GM18868 (cell line): ENCODE measurements around the gene RIPOR1.
"Not testable (repeated sequence)": the region's sequence is repeated elsewhere in the genome, so short reads cannot be mapped to it uniquely, and the experiment has no call there.

Experiments
- ATAC-seq: cut with Tn5 transposase; IDR thresholded peaks from one replicate; pipeline ENCODE4 v1.9.1; 2021; ENCODE audit warnings: mild to moderate bottlenecking, moderate library complexity; ENCODE audit not compliant: unreplicated experiment

Gene RIPOR1

GRCh38 chr16:67528222-67528869 lies at the start of gene RIPOR1:
Gene RIPOR1, plus strand, starts transcription at chr16:67528829. Its CDS starts 9,618 bp downstream, at chr16:67538447.
- ATAC-seq, result no peak

GRCh38 chr16:67480833-67481560 lies 47.6 kb upstream of the RIPOR1 start, which contains the start of gene ATP6V0D1:
Gene ATP6V0D1, minus strand, starts transcription at chr16:67481157. Its CDS starts 71 bp downstream, at chr16:67481086.
- ATAC-seq, result peak; percentile 95

- ATAC-seq, result no peak
Measured at GRCh38 chr16:67481561-67482232, 46.9 kb upstream of the RIPOR1 start.

GRCh38 chr16:67482233-67482924 lies 46.2 kb upstream of the RIPOR1 start:
- ATAC-seq, result no peak

GRCh38 chr16:67483150-67483549 lies 45.5 kb upstream of the RIPOR1 start, which contains the start of gene AGRP:
Gene AGRP, minus strand, starts transcription at chr16:67483547. Its CDS starts 149 bp downstream, at chr16:67483398.
- ATAC-seq, result no peak

- no peak for ATAC-seq
Measured at GRCh38 chr16:67483731-67484525, 44.7 kb upstream of the RIPOR1 start.

GRCh38 chr16:67486805-67487204 lies 41.8 kb upstream of the RIPOR1 start:
- no peak for ATAC-seq

- ATAC-seq, result not testable (repeated sequence)
Measured at GRCh38 chr16:67487561-67487960, 41.1 kb upstream of the RIPOR1 start.

- ATAC-seq, result peak; percentile 14
Measured at GRCh38 chr16:67489401-67490083, 39.1 kb upstream of the RIPOR1 start.

- no peak for ATAC-seq
Measured at GRCh38 chr16:67490335-67491096, 38.1 kb upstream of the RIPOR1 start.

- ATAC-seq, result no peak
Measured at GRCh38 chr16:67499106-67499505, 29.5 kb upstream of the RIPOR1 start.

GRCh38 chr16:67504031-67505021 lies 24.3 kb upstream of the RIPOR1 start:
- no peak for ATAC-seq

GRCh38 chr16:67506468-67506867 lies 22.2 kb upstream of the RIPOR1 start:
- ATAC-seq, result no peak

GRCh38 chr16:67509016-67509415 lies 19.6 kb upstream of the RIPOR1 start:
- no peak for ATAC-seq

- not testable (repeated sequence) for ATAC-seq
Measured at GRCh38 chr16:67513892-67514291, 14.7 kb upstream of the RIPOR1 start.

GRCh38 chr16:67514382-67514828 lies 14.2 kb upstream of the RIPOR1 start:
- ATAC-seq, result peak; percentile 46

GRCh38 chr16:67516296-67517154 lies 12.1 kb upstream of the RIPOR1 start:
- no peak for ATAC-seq
